ENCODE data around the gene CHST3.

DNA sequence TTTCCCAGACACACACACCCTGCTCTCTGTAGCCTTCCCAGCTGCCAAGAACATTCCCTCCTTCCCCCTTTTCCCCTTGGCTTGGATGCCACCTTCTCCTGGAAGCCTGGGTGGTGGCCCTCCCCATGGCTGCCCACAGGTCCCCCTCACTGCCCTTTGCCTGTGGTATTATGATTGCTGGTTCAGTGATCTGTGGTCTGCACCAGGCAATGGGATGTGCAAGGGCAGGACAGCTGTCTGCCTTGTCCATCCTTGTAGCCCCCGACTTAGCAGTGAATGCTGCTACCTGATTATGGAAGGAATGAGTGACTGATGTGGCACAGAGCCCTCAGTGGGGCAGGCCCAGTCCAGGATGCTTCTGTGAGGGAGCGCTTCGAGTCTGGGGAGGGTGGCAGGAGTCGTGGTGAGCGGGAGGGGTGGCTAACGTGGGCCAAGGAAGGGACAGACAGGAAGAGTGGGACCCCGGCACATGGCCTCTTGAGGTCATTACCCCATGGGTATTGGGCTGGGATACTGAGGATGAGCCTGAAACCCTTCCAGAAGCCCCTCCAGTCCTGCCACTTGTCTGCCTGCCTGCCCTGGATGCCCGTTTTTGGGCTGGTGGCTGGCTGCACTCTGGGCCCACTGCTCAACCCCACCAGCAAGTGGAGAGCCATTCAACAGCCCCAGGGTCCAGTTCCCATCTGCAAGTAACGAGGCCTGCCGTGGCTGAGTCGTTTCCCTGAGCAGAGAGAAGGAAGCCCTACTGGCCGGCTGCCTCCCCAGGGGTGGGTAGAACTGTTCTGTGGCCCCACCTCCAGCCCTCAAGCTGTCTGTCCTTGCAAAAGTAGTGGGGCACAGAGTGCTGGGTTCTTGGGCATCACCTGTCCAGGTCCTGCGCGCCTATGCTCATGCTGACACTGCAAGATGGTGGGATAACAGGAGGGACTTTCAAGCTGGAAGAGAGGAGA lies 8.8 kb downstream of the CHST3 start:
- TF ChIP-seq, protein P1, sequence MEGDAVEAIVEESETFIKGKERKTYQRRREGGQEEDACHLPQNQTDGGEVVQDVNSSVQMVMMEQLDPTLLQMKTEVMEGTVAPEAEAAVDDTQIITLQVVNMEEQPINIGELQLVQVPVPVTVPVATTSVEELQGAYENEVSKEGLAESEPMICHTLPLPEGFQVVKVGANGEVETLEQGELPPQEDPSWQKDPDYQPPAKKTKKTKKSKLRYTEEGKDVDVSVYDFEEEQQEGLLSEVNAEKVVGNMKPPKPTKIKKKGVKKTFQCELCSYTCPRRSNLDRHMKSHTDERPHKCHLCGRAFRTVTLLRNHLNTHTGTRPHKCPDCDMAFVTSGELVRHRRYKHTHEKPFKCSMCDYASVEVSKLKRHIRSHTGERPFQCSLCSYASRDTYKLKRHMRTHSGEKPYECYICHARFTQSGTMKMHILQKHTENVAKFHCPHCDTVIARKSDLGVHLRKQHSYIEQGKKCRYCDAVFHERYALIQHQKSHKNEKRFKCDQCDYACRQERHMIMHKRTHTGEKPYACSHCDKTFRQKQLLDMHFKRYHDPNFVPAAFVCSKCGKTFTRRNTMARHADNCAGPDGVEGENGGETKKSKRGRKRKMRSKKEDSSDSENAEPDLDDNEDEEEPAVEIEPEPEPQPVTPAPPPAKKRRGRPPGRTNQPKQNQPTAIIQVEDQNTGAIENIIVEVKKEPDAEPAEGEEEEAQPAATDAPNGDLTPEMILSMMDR (IDR thresholded peaks at IDR 0.05): no peak
- TF ChIP-seq POLR2A (IDR thresholded peaks at IDR 0.05): no peak

Data from lower leg skin (tissue), 3 donors.